ENCODE measurements around the gene SORCS3. TPM values are rescaled to one million over a fixed set of nuclear protein-coding genes. Genes with fewer than 3 reads are reported as not detected.

Gene SORCS3
- polyA plus RNA-seq, 3 donors: not detected

DNA sequence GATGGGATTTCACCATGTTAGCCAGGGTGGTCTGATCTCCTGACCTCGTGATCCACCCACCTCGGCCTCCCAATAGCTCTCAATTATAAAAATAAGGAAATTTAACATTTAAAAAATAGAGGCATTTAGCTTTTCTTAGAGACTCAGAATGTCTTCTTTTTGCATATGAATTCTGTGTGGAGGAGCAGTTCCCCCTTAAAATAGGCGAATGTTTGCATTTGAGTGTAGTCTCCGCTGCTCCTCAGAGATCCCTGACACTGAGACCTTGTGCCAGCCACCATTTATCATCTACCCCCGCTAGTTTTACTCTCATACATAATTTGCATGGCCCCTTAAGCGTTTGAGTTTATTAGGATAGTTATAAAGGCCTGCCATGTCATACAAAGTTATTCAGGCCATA is 461.9 kb downstream of the SORCS3 start:
- DNase-seq: no peak
- TF ChIP-seq, protein P1, sequence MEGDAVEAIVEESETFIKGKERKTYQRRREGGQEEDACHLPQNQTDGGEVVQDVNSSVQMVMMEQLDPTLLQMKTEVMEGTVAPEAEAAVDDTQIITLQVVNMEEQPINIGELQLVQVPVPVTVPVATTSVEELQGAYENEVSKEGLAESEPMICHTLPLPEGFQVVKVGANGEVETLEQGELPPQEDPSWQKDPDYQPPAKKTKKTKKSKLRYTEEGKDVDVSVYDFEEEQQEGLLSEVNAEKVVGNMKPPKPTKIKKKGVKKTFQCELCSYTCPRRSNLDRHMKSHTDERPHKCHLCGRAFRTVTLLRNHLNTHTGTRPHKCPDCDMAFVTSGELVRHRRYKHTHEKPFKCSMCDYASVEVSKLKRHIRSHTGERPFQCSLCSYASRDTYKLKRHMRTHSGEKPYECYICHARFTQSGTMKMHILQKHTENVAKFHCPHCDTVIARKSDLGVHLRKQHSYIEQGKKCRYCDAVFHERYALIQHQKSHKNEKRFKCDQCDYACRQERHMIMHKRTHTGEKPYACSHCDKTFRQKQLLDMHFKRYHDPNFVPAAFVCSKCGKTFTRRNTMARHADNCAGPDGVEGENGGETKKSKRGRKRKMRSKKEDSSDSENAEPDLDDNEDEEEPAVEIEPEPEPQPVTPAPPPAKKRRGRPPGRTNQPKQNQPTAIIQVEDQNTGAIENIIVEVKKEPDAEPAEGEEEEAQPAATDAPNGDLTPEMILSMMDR (IDR thresholded peaks at IDR 0.05): no peak
- no peaks in the 10 kb centered on the region for H3K4me1 ChIP-seq (ENCODE audit: control insufficient read depth in 1 of 2, insufficient read depth in 2 of 2, low read length in 2 of 2)
- H3K36me3 Mint-ChIP-seq: no peaks in the 10 kb centered on the region
- H3K4me3 ChIP-seq (replicated peaks in 1 of 3; ENCODE audit: low read depth in 2 of 3, low read length in 3 of 3): no peak overlapping the region
- no peaks in the 10 kb centered on the region for H3K36me3 ChIP-seq (replicated peaks in 1 of 2; ENCODE audit: control insufficient read depth in 1 of 2, insufficient read depth in 2 of 2, low read length in 2 of 2)
- no peak overlapping the region for H3K9ac ChIP-seq (ENCODE audit: insufficient read depth, low read length, poor library complexity, severe bottlenecking)
- H3K9me3 Mint-ChIP-seq: peaks cover 0 to 4% (median 2%) of the 10 kb centered on the region in 7 donors
- H3K27me3 ChIP-seq (ENCODE audit: control insufficient read depth in 2 of 2, insufficient read depth in 2 of 2, low read length in 2 of 2): no peaks in the 10 kb centered on the region
- no peaks in the 10 kb centered on the region for H3K4me1 Mint-ChIP-seq
- H3K9me3 ChIP-seq (replicated peaks in 1 of 2; ENCODE audit: control insufficient read depth in 1 of 2, insufficient read depth in 1 of 2, low read length in 2 of 2): no peaks in the 10 kb centered on the region
- H3K4me3 Mint-ChIP-seq: no peak overlapping the region
- no peak overlapping the region for H3K27ac Mint-ChIP-seq
- no peaks in the 10 kb centered on the region for H4K20me1 ChIP-seq (ENCODE audit: insufficient read depth, low read length)
- intact Hi-C loops (cut with micrococcal nuclease): no loop called here
- H3K27me3 Mint-ChIP-seq (ENCODE audit: low read depth in 3 of 3): peaks cover 0 to 2% (median under 1%) of the 10 kb centered on the region in 3 donors
- H3K4me2 ChIP-seq (replicated peaks; ENCODE audit: extremely low read depth, low read length, poor library complexity, severe bottlenecking): no peak overlapping the region
- H3K27ac ChIP-seq (ENCODE audit: low read depth in 1 of 2, low read length in 2 of 2): no peak overlapping the region
- no peak overlapping the region for H2AFZ ChIP-seq (ENCODE audit: insufficient read depth, low read depth, low read length, poor library complexity, severe bottlenecking)
- H3K79me2 ChIP-seq (ENCODE audit: insufficient read depth, low read length): no peaks in the 10 kb centered on the region
- no CpG with 5 or more reads among the region's 6 CpGs for WGBS (ENCODE audit: insufficient coverage)

DNA sequence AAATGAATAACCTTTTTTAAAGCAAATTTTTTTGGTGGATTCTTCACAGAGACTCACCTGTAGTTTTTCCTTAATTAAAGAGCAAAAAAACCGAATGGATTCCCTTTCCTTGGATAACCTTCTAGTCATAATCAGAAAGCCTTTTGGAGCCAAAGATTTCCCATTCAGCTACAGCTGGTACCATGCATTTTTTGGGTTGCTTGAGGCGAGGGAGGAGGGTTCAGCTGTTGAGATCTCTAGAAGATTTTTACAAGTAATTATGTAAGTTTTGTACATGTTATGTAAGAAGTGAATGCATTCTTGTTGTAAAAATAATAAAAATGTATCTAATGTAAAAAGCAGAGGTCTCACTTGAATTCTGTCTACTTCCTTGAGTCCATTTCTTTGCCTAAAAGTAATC is 463.2 kb downstream of the SORCS3 start:
- H3K27me3 ChIP-seq (ENCODE audit: control insufficient read depth in 2 of 2, insufficient read depth in 2 of 2, low read length in 2 of 2): no peaks in the 10 kb centered on the region
- H3K79me2 ChIP-seq (ENCODE audit: insufficient read depth, low read length): no peaks in the 10 kb centered on the region
- no peak overlapping the region for H3K4me3 Mint-ChIP-seq
- H4K20me1 ChIP-seq (ENCODE audit: insufficient read depth, low read length): no peaks in the 10 kb centered on the region
- H3K27ac Mint-ChIP-seq: no peak overlapping the region
- no peak overlapping the region for H3K9ac ChIP-seq (ENCODE audit: insufficient read depth, low read length, poor library complexity, severe bottlenecking)
- no peak overlapping the region for H3K4me3 ChIP-seq (replicated peaks in 1 of 3; ENCODE audit: low read depth in 2 of 3, low read length in 3 of 3)
- no peak overlapping the region for H3K27ac ChIP-seq (ENCODE audit: low read depth in 1 of 2, low read length in 2 of 2)
- H3K9me3 Mint-ChIP-seq: peaks cover 0 to 5% (median 2%) of the 10 kb centered on the region in 7 donors
- no peaks in the 10 kb centered on the region for H3K4me1 Mint-ChIP-seq
- intact Hi-C loops (cut with micrococcal nuclease): no loop called here
- H3K36me3 ChIP-seq (replicated peaks in 1 of 2; ENCODE audit: control insufficient read depth in 1 of 2, insufficient read depth in 2 of 2, low read length in 2 of 2): no peaks in the 10 kb centered on the region
- no peak for DNase-seq
- TF ChIP-seq, protein P1 (IDR thresholded peaks at IDR 0.05): no peak
- H3K4me2 ChIP-seq (replicated peaks; ENCODE audit: extremely low read depth, low read length, poor library complexity, severe bottlenecking): no peak overlapping the region
- peaks cover 0 to 2% (median 2%) of the 10 kb centered on the region in 3 donors for H3K27me3 Mint-ChIP-seq (ENCODE audit: low read depth in 3 of 3)
- H3K36me3 Mint-ChIP-seq: no peaks in the 10 kb centered on the region
- no peaks in the 10 kb centered on the region for H3K4me1 ChIP-seq (ENCODE audit: control insufficient read depth in 1 of 2, insufficient read depth in 2 of 2, low read length in 2 of 2)
- H3K9me3 ChIP-seq (replicated peaks in 1 of 2; ENCODE audit: control insufficient read depth in 1 of 2, insufficient read depth in 1 of 2, low read length in 2 of 2): no peaks in the 10 kb centered on the region
- 80% methylated on average over 2 of the region's 2 CpGs for WGBS (ENCODE audit: insufficient coverage)
- H2AFZ ChIP-seq (ENCODE audit: insufficient read depth, low read depth, low read length, poor library complexity, severe bottlenecking): no peak overlapping the region
